ENCODE measurements around the gene TTLL13. TPM values are rescaled to one million over a fixed set of nuclear protein-coding genes. Genes with fewer than 3 reads are reported as not detected.

TTLL13 gene
- total RNA-seq, 1 experiment from 2014 or later, result 1.0 TPM

DNA sequence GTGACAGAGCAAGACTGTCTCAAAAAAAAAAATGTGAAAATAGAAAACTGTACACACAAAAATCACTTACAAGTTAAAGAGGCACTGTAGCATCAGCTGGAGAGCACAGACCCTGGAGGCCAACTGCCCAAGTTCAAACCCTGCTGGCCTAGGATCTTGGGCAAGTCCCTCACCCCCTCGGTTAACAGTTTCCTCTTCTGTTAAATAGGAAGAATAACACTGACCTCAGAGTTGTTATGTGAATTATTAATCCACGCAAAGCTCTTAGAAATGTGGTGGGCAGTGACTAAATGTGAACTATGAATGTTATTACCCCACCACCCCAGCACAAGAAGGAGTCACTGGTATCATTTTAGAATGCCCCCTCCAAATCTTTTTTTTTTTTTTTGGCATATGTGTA, 26.8 kb upstream of the TTLL13 start:
- ChIA-PET RAD21 (ENCODE audit: low non-redundant PET in 1 of 2, low total read pairs in 2 of 2, uncharacterized antibody in 2 of 2, unreplicated experiment in 2 of 2) (no interaction called here), POLR2A (interaction anchor here (0.7 to 2.4 kb wide), 2 partner anchors 11 to 406 kb away, joined by 4 to 8 read pairs; partner anchors contain the start of genes CIB1 and GDPGP1), CTCF (interaction anchor here (1.0 kb wide), 1 partner anchor 11 kb away, joined by 4 read pairs; the partner anchor contains the start of genes CIB1 and GDPGP1)
- TF ChIP-seq CBX3 (IDR thresholded peaks at IDR 0.05; ENCODE audit: low read depth) (no peak), SP1 (IDR thresholded peaks at IDR 0.05; ENCODE audit: low read depth) (no peak), EZH2 (IDR thresholded peaks at IDR 0.05) (no peak), ATF3 (IDR thresholded peaks at IDR 0.05) (no peak), EZH2phosphoT487 (IDR thresholded peaks at IDR 0.05; ENCODE audit: borderline replicate concordance) (no peak), SIN3A (IDR thresholded peaks at IDR 0.05; ENCODE audit: low read depth) (no peak), RAD21 (IDR thresholded peaks at IDR 0.05; ENCODE audit: low read depth) (no peak), ELF1 (IDR thresholded peaks at IDR 0.05; ENCODE audit: borderline replicate concordance, low read depth) (no peak), SRF (IDR thresholded peaks at IDR 0.05; ENCODE audit: low read depth) (no peak), EGR1 (IDR thresholded peaks at IDR 0.05; ENCODE audit: low read depth) (no peak), POLR2AphosphoS5 (IDR thresholded peaks at IDR 0.05; ENCODE audit: low read depth, low read length) (no peak), YY1 (IDR thresholded peaks at IDR 0.05; ENCODE audit: extremely low read depth, insufficient replicate concordance, low read depth, low read length) (no peak)
- TF ChIP-seq, protein P1, sequence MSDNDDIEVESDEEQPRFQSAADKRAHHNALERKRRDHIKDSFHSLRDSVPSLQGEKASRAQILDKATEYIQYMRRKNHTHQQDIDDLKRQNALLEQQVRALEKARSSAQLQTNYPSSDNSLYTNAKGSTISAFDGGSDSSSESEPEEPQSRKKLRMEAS (IDR thresholded peaks at IDR 0.05), result no peak
- TF ChIP-seq, protein P2, sequence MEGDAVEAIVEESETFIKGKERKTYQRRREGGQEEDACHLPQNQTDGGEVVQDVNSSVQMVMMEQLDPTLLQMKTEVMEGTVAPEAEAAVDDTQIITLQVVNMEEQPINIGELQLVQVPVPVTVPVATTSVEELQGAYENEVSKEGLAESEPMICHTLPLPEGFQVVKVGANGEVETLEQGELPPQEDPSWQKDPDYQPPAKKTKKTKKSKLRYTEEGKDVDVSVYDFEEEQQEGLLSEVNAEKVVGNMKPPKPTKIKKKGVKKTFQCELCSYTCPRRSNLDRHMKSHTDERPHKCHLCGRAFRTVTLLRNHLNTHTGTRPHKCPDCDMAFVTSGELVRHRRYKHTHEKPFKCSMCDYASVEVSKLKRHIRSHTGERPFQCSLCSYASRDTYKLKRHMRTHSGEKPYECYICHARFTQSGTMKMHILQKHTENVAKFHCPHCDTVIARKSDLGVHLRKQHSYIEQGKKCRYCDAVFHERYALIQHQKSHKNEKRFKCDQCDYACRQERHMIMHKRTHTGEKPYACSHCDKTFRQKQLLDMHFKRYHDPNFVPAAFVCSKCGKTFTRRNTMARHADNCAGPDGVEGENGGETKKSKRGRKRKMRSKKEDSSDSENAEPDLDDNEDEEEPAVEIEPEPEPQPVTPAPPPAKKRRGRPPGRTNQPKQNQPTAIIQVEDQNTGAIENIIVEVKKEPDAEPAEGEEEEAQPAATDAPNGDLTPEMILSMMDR (IDR thresholded peaks at IDR 0.05 in 2 of 3, conservative IDR thresholded peaks at IDR 0.05 in 1 of 3; ENCODE audit: borderline replicate concordance in 1 of 3, insufficient read depth in 1 of 3, low read depth in 2 of 3, low read length in 2 of 3), result no peak
- Histone ChIP-seq H4K20me1 (ENCODE audit: insufficient read depth) (no peaks in the 10 kb centered on the region), H3K36me3 (ENCODE audit: control insufficient read depth in 1 of 2, insufficient read depth in 2 of 2, low read length in 2 of 2) (peaks cover 37% of the 10 kb centered on the region in 2 experiments), H3K4me1 (ENCODE audit: control insufficient read depth in 1 of 2, insufficient read depth in 2 of 2, low read length in 2 of 2) (peaks cover 0 to 16% of the 10 kb centered on the region in 2 experiments; a peak in 3 of 4 replicates), H3K79me2 (ENCODE audit: insufficient read depth, low read length) (peaks cover 14% of the 10 kb centered on the region; the same call in 1 of the 2 replicates), H3K9me2 (ENCODE audit: insufficient read depth) (no peaks in the 10 kb centered on the region), H3K9me3 (ENCODE audit: control insufficient read depth in 1 of 2, insufficient read depth in 1 of 2, low read depth in 1 of 2, low read length in 2 of 2) (no peaks in the 10 kb centered on the region), H3K9ac (ENCODE audit: low read length) (no peak overlapping the region), H3K27me3 (ENCODE audit: insufficient read depth, low read length) (no peaks in the 10 kb centered on the region), H3K27ac (ENCODE audit: low read depth, low read length) (no peak overlapping the region), H2AFZ (ENCODE audit: low read depth, low read length, poor library complexity, severe bottlenecking) (no peak overlapping the region), H3K4me3 (replicated peaks in 1 of 2; ENCODE audit: low read depth in 1 of 2, low read length in 2 of 2) (no peak overlapping the region), H3K4me2 (ENCODE audit: low read length) (no peak overlapping the region)
- no peak for DNase-seq (ENCODE audit: low read depth, low spot score)
- BruUV-seq (replicated peaks), result no TSS peak
- intact Hi-C loops (cut with micrococcal nuclease), result no loop called here
- ATAC-seq, result no peak
